HCT116 (cell line): ENCODE data around the gene BOD1L1. TPM values are rescaled to one million over a fixed set of nuclear protein-coding genes. Genes with fewer than 3 reads are reported as not detected.
A peak's percentile ranks its signal among the peaks of the same experiment; 100 is the strongest.

Experiments
- ATAC-seq: fragments of 200-7000 bp; cut with Tn5 transposase; 2 replicates; pipeline ENCODE4 v1.9.1; 2020; ENCODE audit warnings: mild to moderate bottlenecking, moderate library complexity
- BruUV-seq: library from RNA; stranded (reverse); fragments of 400-500 nt; replicated peaks from 2 replicates; lab custom pipeline; 2021; lab: Mats Ljungman, UMichigan
- CTCF ChIA-PET: fragments of 300-600 bp; sonication (Branson Sonifier 250); formaldehyde crosslinking; loops from one replicate; lab custom pipeline; 2021; ENCODE audit warnings: antibody characterized with exemption; lab: Charles Lee
- POLR2A ChIA-PET: fragments of 300-600, 350-600 bp; sonication (Branson Sonifier 250); formaldehyde crosslinking; loops from one replicate; lab custom pipeline; 2021; ENCODE audit warnings: antibody characterized with exemption; lab: Charles Lee
- RAD21 ChIA-PET, 2 experiments: fragments of 300-600 bp; sonication (Branson Sonifier 250); formaldehyde crosslinking; loops; one replicate each; lab custom pipeline; 2023; ENCODE audit warnings: low total read pairs in 2 of 2; ENCODE audit not compliant: uncharacterized antibody in 2 of 2, unreplicated experiment in 2 of 2, low non-redundant PET in 1 of 2; lab: Charles Lee
- DNase-seq: peaks from one replicate; pipeline ENCODE4 v3.0.0-alpha.2; 2010; ENCODE audit warnings: low read depth, low spot score
- H2AFZ ChIP-seq: fragments of 200-600 bp; shearing (Covaris generic), sonication (generic); 2 replicates; pipeline ENCODE4 v1.6.1; 2017; ENCODE audit warnings: low read depth, mixed run types, mixed read lengths, antibody characterized with exemption, low read length; ENCODE audit not compliant: poor library complexity, severe bottlenecking
- H3K27ac ChIP-seq: 2 replicates; pipeline ENCODE4 v1.5.1; 2012; ENCODE audit warnings: low read depth, low read length
- H3K27me3 ChIP-seq: fragments of 200-600 bp; sonication (generic); 2 replicates; pipeline ENCODE4 v1.6.1; 2016; ENCODE audit warnings: mixed run types, low read length, mixed read lengths; ENCODE audit not compliant: insufficient read depth
- H3K36me3 ChIP-seq, 2 experiments: fragments of 200-500 bp in 1 of 2; fragments of 200-600 bp in 1 of 2; sonication (Bioruptor generic) in 1 of 2; sonication (generic) in 1 of 2; 2 replicates each; pipeline versions ENCODE4 v1.5.1 to v1.6.1; 2014 to 2016; ENCODE audit warnings: low read length in 2 of 2, inconsistent platforms in 1 of 2, mixed read lengths in 1 of 2, mixed run types in 1 of 2; ENCODE audit not compliant: insufficient read depth in 2 of 2, control insufficient read depth in 1 of 2
- H3K4me1 ChIP-seq, 2 experiments: fragments of 200-600 bp in 1 of 2; sonication (generic) in 1 of 2; 2 replicates each; pipeline versions ENCODE4 v1.5.1 to v1.6.1; 2012 to 2017; ENCODE audit warnings: low read length in 2 of 2, inconsistent platforms in 1 of 2, mild to moderate bottlenecking in 1 of 2, mixed read lengths in 1 of 2, mixed run types in 1 of 2, moderate library complexity in 1 of 2; ENCODE audit not compliant: insufficient read depth in 2 of 2, control insufficient read depth in 1 of 2
- H3K4me2 ChIP-seq: fragments of 200-600 bp; sonication (generic); 2 replicates; pipeline ENCODE4 v1.6.1; 2017; ENCODE audit warnings: mixed run types, low read length, mixed read lengths
- H3K4me3 ChIP-seq, 2 experiments: fragments of 200-600 bp in 1 of 2; sonication (generic) in 1 of 2; replicated peaks in 1 of 2; 2 replicates each; pipeline ENCODE4 v1.5.1; 2011 to 2016; ENCODE audit warnings: low read length in 2 of 2, control low read depth in 1 of 2, low read depth in 1 of 2, mild to moderate bottlenecking in 1 of 2, mixed read lengths in 1 of 2, mixed run types in 1 of 2
- H3K79me2 ChIP-seq: fragments of 200-600 bp; sonication (generic); 2 replicates; pipeline ENCODE4 v1.6.1; 2017; ENCODE audit warnings: mild to moderate bottlenecking, mixed run types, low read length, moderate library complexity, mixed read lengths; ENCODE audit not compliant: insufficient read depth
- H3K9ac ChIP-seq: fragments of 200-600 bp; sonication (generic); 2 replicates; pipeline ENCODE4 v1.6.1; 2016; ENCODE audit warnings: low read length, mixed read lengths
- H3K9me2 ChIP-seq: fragments of 200-600 bp; sonication (generic), shearing (Covaris generic); 2 replicates; pipeline ENCODE4 v1.6.1; 2017; ENCODE audit warnings: mixed run types, mild to moderate bottlenecking, moderate library complexity; ENCODE audit not compliant: insufficient read depth
- H3K9me3 ChIP-seq, 2 experiments: fragments of 200-500 bp in 1 of 2; fragments of 200-600 bp in 1 of 2; sonication (Bioruptor generic) in 1 of 2; sonication (generic) in 1 of 2; 2 replicates each; pipeline ENCODE4 v1.6.1; 2014 to 2017; ENCODE audit warnings: low read length in 2 of 2, mixed read lengths in 2 of 2, inconsistent platforms in 1 of 2, low read depth in 1 of 2, mild to moderate bottlenecking in 1 of 2, mixed run types in 1 of 2, moderate library complexity in 1 of 2; ENCODE audit not compliant: control insufficient read depth in 1 of 2, insufficient read depth in 1 of 2
- H4K20me1 ChIP-seq: fragments of 200-600 bp; sonication (generic), shearing (Covaris generic); 2 replicates; pipeline ENCODE4 v1.6.1; 2017; ENCODE audit warnings: mixed run types, mild to moderate bottlenecking, moderate library complexity; ENCODE audit not compliant: insufficient read depth
- EZH2phosphoT487 ChIP-seq: fragments of 200-600 bp; IDR thresholded peaks from 2 replicates; pipeline ENCODE4 v1.6.1; 2018; ENCODE audit warnings: antibody characterized with exemption, borderline replicate concordance
- YY1 ChIP-seq: IDR thresholded peaks from 2 replicates; pipeline ENCODE4 v1.6.1; 2011; ENCODE audit warnings: low read length, low read depth, moderate library complexity, mild to moderate bottlenecking; ENCODE audit not compliant: insufficient replicate concordance; ENCODE audit errors: extremely low read depth
- ZFX ChIP-seq: fragments of 450-650 bp; IDR thresholded peaks from 2 replicates; pipeline ENCODE4 v1.6.1; 2017
- intact Hi-C: fragments of 100-400 bp; cut with micrococcal nuclease; formaldehyde crosslinking; loops from 2 replicates; pipeline ENCODE4 v1.10.0; 2022
- total RNA-seq: library from RNA; stranded (reverse); gene quantifications from one replicate; pipeline ENCODE4 v1.2.1, GENCODE V29; 2021; ENCODE audit not compliant: unreplicated experiment
- TF ChIP-seq, protein P1 (sequence below): IDR thresholded peaks from 2 replicates; pipeline ENCODE4 v1.6.1; 2012
- TF ChIP-seq, protein P2 (sequence below): IDR thresholded peaks from 2 replicates; pipeline ENCODE4 v1.6.1; 2012; ENCODE audit warnings: low read depth

BOD1L1 gene
- total RNA-seq, 1 experiment from 2014 or later: 22.4 TPM

DNA sequence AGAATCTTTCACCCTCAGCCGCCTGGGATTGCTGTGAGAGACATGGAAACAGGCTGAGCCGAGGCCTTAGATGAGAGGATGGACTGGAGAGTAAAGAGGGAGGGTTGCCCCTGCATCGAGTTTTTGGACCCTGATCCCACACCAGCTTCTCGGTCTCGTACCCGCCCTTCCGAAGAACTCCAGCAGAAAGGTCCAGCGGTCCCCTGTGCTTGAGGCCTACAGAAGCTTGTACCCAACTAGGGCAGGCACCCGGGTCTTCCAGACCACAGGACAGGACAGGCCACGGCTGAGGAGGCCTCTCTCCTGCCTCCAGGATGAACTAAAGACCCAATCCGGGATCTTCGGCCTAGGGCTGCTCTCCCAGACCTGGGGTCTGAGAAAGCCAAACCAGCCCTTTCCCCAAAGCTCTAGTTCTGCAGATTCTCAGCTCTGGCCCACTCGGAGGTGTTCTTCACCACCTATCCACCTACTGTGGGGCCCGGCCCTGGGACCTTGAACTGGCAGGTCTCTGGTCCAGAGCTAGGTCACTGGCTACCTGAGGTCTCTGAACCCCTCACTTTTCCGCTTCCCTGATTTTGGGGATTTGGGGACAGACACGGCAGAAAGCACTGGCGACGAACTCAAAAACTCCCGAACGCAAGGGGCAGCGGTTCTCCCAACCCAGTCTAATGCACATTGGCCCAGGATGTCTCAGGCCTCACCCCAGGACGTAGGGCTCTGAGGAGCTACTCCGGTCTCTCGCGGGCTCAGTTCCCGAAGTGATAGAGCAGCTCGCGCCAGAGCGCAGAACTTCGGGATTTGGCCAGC lies 84.3 kb downstream of the BOD1L1 start:
- Histone ChIP-seq H2AFZ (no peak overlapping the region), H3K27ac (no peak overlapping the region), H3K4me2 (peak overlapping the region; percentile 66; the same call in 1 of the 2 replicates), H3K4me3 (no peak overlapping the region), H3K36me3 (no peaks in the 10 kb centered on the region), H3K79me2 (no peaks in the 10 kb centered on the region), H3K9me3 (no peaks in the 10 kb centered on the region), H3K4me1 (peaks cover 10 to 21% of the 10 kb centered on the region in 2 experiments), H3K27me3 (no peaks in the 10 kb centered on the region), H3K9me2 (no peaks in the 10 kb centered on the region), H4K20me1 (no peaks in the 10 kb centered on the region), H3K9ac (no peak overlapping the region)
- intact Hi-C loops: loop anchor here (10.0 kb wide), 1 partner anchor 138 kb away; no protein-coding TSS in a partner anchor
- TF ChIP-seq EZH2phosphoT487 (no peak), YY1 (no peak), ZFX (no peak)
- TF ChIP-seq, protein P1, sequence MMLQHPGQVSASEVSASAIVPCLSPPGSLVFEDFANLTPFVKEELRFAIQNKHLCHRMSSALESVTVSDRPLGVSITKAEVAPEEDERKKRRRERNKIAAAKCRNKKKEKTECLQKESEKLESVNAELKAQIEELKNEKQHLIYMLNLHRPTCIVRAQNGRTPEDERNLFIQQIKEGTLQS: no peak
- TF ChIP-seq, protein P2, sequence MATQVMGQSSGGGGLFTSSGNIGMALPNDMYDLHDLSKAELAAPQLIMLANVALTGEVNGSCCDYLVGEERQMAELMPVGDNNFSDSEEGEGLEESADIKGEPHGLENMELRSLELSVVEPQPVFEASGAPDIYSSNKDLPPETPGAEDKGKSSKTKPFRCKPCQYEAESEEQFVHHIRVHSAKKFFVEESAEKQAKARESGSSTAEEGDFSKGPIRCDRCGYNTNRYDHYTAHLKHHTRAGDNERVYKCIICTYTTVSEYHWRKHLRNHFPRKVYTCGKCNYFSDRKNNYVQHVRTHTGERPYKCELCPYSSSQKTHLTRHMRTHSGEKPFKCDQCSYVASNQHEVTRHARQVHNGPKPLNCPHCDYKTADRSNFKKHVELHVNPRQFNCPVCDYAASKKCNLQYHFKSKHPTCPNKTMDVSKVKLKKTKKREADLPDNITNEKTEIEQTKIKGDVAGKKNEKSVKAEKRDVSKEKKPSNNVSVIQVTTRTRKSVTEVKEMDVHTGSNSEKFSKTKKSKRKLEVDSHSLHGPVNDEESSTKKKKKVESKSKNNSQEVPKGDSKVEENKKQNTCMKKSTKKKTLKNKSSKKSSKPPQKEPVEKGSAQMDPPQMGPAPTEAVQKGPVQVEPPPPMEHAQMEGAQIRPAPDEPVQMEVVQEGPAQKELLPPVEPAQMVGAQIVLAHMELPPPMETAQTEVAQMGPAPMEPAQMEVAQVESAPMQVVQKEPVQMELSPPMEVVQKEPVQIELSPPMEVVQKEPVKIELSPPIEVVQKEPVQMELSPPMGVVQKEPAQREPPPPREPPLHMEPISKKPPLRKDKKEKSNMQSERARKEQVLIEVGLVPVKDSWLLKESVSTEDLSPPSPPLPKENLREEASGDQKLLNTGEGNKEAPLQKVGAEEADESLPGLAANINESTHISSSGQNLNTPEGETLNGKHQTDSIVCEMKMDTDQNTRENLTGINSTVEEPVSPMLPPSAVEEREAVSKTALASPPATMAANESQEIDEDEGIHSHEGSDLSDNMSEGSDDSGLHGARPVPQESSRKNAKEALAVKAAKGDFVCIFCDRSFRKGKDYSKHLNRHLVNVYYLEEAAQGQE: no peak
- no TSS peak for BruUV-seq
- RAD21 ChIA-PET: no interaction called here
- POLR2A ChIA-PET: no interaction called here
- CTCF ChIA-PET: no interaction called here
- ATAC-seq (no peak), DNase-seq (no peak)
